ENCODE results near the gene DDAH1.

Gene DDAH1

DNA sequence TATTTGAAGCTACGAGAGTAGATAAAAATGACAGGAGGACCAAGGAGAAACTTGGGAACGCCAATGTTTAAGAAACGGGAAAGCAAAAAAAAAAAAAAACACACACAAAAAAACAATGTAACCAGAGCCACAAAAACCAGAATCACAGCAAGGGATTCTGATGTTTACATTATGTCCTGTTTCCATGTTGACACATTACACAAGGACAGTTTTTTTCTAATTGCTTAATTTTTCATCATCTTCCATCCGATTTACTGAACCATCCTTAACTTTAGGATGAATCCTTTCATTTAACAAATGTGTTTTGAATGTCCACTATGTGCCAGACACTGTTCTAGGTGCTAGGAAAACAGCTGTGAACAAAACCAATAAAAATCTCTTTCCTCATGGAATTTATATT is 187.2 kb downstream of the DDAH1 start:
- no peak for DNase-seq (ENCODE audit: low read depth in 4 of 4, low spot score in 1 of 4)

DNA sequence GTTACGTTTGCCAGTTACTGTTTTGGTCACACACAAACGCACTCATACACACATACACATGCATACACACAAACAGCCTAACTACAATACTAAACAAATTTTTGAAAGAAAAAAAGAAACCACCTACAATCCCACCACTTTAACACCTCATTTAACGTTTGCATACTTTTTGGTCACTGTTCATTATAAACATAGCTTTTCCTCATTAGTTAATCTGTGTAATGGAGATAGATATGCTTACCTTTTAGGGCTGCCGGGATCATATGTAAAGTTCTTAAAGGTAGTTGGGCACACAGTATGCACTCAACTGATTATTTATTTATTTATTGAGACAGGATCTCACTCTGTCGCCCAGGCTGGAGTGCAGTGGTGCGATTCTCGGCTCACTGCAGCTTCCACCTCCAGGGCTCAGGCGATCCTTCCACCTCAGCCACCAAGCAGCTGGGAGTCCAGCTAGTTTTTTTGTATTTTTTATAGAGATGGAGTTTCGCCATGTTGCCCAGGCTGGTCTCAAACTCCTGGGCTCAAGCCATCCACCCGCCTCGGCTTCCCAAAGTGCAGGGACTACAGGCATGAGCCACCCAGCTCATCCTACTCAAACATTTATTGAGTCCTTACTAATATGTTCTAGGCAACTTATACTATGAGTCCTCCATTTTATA is 187.8 kb downstream of the DDAH1 start:
- no peak for DNase-seq (ENCODE audit: low read depth in 4 of 4, low spot score in 1 of 4)

DNA sequence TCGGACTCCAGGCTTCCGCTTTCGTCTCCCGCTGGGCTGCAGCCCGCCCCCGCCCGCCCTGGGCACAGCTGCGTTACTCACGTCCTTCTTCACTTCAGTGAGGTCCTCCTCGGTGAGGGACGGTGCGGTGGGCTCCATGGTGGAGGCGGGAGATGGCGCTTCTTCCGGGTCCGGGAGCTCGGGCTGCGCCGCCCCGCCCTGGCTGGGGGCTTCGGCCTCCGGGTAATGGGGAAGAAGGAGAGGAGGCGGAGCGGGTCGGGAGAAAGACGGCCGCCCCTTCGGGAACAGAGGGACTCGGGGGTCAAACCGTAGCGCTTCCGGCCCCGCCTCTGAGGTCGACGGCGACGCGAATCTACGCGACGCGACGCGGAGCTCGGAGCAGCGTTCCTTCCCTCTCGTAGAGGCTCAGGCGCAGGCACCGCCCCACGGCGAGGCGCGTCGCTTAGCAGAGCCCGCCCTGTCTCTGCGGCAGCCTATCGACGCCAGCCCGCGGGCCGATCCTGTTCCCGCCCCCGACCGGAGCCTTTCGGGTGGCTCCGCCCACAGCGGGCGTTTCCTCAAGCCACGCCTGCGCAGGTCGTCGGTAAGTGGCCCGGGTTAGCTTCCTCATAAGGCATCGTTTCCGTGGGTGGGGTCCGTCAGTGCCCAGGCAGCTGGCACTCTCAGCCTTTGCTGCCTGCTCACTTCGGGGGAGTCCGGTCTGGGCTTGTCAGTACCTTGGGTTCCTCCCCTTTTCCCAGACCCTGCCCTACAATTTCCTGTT is 188.6 kb downstream of the DDAH1 start, which contains the start of gene BCL10:
Gene BCL10, minus strand, starts transcription at position 418 of the 763 bp plus-strand sequence. Its CDS starts 280 bp downstream, at position 138.
- DNase-seq (ENCODE audit: low read depth in 4 of 4, low spot score in 1 of 4): peak; percentile 85 to 95 (median 91)

DNA sequence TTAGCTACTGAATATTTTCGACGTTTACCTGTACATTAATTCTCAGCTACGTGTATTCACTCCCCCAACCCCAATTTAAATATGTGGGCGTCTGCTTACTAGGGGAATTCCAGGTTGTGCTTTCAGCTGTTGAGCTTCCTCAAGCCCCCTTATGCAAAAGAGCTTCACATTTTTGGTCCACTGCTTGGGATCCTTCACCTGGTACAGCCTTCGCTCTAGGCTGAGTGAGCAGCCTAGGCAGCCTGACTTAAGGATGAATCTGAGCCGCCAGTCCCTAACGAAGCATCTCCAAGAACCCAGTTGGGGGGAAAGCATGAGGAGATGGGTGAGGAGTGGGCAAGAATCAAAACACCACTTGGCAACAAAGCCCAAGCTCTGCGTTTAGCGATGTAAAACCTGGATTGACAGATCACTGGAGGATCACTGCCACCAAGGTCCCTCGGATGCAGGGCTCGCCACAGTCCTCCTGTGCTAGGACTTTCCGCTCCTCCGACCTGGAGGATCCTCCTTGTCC is 189.2 kb downstream of the DDAH1 start:
- DNase-seq (ENCODE audit: low read depth in 4 of 4, low spot score in 1 of 4): no peak

DNA sequence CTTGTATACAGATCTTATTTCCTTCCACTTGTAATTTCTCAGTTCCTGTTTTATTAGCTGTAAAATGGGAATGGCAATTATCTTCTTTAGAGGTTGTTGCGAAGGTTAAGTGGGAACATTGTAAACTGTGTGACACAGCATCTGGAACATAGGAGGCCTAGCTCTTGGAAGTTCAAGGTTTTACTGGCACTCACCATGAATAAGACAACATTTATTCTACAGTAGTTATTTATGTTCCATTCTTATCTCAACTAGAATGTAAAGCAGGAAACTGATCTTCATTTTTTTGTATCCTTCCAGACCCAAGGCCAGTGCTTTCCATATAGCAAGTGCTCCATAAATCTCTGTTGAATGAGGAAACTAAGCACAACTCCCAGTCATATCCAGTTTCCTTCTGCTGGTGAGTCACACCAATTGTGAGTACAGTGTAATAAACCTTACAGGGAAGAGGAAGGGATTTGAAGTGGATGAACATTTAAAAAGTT is 189.9 kb downstream of the DDAH1 start:
- DNase-seq (ENCODE audit: low read depth in 4 of 4, low spot score in 1 of 4): no peak

DNA sequence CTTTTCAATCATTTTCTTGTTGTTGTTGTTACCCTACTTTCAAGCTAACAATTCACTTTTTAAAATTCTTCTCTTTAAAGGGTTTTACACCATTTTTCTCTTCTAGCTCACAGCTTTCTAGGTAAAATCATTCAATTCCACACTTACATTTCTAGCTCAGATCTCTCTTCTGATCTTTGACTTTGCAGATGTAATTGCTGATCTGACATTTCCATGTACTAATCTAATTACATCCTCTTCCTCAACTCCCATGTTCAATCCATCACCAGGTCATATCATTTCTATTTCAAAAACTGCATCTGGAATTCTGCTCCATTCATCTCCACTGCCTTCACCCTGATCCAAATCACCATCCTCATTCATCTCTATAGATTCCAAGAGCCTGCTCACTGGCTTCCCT is 191.6 kb downstream of the DDAH1 start:
- no peak for DNase-seq (ENCODE audit: low read depth in 4 of 4, low spot score in 1 of 4)

DNA sequence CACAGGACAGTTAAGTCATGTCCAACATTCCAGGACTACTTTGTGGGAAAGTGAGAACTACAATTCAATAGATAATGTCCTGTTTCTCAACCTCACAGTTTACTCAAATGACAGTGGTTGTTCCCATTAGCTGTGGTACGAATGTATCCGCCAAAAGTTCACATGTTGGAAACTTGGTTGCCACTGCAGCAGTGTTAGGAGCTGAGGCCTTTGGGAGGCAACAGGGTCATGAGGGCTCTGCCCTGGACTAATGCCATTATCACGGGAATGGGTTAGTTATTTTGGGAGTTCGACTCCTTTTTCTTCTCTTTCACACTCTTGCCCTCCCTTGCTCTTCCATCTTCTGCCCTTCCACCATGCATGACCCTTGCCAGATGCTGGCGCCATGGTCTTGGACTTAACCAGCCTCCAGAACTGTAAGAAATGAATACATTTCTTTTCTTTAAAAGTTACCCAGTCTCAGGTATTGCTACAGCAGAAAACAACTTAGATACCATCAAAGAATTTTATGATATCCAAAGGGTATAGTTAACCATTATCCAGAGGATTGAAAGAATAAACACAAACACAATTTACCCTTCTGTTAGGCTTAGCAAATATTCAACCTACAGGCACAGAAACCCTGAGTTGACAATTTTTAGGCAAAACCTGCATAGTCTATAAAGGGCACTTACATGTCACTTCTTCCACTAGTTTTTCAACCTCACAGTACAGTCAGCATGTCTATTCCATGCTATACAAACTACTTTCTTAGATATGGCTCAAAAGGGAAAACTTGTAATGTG is 196.0 kb downstream of the DDAH1 start:
- DNase-seq (ENCODE audit: low read depth in 4 of 4, low spot score in 1 of 4): no peak

All from stimulated activated CD4-positive, alpha-beta T cell treated with anti-CD3 and anti-CD28 coated beads, Interleukin-1b, Interleukin-23, amount 100 ng/mL, for 24 hours (primary cell).